ENCODE measurements around the gene MMP3.

DNA sequence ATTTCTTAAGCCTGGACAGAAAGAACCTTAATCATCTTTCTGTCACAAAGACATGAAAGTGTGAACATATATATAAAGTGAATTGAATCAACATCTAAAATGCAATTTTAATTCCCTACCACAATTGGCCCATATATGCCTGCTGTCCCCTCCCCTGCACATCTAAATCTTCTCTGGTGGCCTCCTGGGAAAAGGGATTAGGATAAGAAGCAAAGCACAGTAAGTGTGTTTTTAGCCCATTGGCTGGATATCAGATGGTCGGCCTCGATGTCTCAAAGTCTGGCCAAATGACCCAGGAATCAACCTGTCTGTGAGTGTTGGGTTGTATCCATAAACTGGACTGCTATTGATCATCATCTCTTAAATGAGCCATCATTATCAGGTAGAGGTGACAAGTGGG lies 5.8 kb downstream of the MMP3 start:
- TF ChIP-seq POLR2AphosphoS5 (IDR thresholded peaks at IDR 0.05; ENCODE audit: low read depth) (no peak), ZNF331 (CRISPR knock-in tag; IDR thresholded peaks at IDR 0.05; ENCODE audit: low read depth) (no peak), EZH2 (IDR thresholded peaks at IDR 0.05; ENCODE audit: low read depth, unreplicated experiment) (no peak), EZH2phosphoT487 (IDR thresholded peaks at IDR 0.05; ENCODE audit: unreplicated experiment) (no peak)
- TF ChIP-seq, protein P1, sequence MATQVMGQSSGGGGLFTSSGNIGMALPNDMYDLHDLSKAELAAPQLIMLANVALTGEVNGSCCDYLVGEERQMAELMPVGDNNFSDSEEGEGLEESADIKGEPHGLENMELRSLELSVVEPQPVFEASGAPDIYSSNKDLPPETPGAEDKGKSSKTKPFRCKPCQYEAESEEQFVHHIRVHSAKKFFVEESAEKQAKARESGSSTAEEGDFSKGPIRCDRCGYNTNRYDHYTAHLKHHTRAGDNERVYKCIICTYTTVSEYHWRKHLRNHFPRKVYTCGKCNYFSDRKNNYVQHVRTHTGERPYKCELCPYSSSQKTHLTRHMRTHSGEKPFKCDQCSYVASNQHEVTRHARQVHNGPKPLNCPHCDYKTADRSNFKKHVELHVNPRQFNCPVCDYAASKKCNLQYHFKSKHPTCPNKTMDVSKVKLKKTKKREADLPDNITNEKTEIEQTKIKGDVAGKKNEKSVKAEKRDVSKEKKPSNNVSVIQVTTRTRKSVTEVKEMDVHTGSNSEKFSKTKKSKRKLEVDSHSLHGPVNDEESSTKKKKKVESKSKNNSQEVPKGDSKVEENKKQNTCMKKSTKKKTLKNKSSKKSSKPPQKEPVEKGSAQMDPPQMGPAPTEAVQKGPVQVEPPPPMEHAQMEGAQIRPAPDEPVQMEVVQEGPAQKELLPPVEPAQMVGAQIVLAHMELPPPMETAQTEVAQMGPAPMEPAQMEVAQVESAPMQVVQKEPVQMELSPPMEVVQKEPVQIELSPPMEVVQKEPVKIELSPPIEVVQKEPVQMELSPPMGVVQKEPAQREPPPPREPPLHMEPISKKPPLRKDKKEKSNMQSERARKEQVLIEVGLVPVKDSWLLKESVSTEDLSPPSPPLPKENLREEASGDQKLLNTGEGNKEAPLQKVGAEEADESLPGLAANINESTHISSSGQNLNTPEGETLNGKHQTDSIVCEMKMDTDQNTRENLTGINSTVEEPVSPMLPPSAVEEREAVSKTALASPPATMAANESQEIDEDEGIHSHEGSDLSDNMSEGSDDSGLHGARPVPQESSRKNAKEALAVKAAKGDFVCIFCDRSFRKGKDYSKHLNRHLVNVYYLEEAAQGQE (IDR thresholded peaks at IDR 0.05; ENCODE audit: unreplicated experiment) = no peak
- TF ChIP-seq, protein P2, sequence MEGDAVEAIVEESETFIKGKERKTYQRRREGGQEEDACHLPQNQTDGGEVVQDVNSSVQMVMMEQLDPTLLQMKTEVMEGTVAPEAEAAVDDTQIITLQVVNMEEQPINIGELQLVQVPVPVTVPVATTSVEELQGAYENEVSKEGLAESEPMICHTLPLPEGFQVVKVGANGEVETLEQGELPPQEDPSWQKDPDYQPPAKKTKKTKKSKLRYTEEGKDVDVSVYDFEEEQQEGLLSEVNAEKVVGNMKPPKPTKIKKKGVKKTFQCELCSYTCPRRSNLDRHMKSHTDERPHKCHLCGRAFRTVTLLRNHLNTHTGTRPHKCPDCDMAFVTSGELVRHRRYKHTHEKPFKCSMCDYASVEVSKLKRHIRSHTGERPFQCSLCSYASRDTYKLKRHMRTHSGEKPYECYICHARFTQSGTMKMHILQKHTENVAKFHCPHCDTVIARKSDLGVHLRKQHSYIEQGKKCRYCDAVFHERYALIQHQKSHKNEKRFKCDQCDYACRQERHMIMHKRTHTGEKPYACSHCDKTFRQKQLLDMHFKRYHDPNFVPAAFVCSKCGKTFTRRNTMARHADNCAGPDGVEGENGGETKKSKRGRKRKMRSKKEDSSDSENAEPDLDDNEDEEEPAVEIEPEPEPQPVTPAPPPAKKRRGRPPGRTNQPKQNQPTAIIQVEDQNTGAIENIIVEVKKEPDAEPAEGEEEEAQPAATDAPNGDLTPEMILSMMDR (conservative IDR thresholded peaks at IDR 0.05; ENCODE audit: low read depth in 2 of 2) = no peak

Data from GM23338 (cell line).